ENCODE measurements around the gene PRH1.

PRH1 gene

DNA sequence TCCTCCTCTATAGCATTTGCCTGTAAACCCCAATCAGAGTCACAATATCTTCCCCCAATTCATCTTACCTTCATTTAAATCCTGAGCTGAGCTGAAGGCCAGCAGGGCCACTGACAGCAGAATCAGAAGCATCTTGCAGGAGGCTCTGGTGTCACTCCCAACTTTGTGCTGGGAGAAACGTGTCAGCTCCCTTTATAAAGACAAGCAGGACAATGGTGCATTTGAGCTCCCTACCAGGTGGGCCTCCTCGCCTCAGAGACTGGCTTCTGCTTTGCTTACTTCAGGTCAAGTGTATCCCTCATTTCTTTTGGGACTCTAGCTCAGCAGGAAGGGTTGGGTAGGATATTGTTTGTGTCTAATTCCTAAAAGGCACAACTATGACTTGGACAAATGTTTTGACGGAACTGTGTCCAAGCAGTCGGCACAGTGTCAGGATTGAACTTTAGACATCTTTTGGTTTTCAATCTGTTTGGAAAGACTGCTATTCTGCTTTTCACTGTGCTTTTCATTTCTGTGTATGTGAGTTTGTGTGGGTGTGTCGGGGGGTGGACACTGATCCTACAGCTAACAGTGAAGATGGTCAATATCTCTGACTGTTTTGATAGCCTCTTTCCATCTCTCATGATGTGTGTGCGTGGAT lies at the start of gene PRH1:
Gene PRH1, minus strand, starts transcription at position 170 of the 640 bp plus-strand sequence. Its CDS starts 38 bp downstream, at position 132.
- DNase-seq, result no peak

DNA sequence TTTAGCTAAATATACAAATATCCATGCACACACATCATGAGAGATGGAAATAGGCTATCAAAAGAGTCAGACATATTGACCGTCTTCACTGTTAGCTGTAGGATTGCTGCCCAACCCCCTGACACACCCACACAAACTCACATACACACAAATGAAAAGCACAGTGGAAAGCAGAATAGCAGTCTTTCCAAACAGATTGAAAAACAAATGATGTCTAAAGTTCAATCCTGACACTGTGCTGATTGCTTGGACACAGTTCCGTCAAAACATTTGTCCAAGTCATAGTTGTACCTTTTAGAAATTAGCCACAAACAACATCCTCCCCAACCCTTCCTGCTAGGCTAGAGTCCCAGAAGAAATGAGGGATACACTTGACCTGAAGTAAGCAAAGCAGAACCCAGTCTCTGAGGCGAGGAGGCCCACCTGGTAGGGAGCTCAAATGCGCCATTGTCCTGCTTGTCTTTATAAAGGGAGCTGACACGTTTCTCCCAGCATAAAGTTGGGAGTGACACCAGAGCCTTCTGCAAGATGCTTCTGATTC lies 44.8 kb upstream of the PRH1 start, which contains the start of gene PRH2:
Gene PRH2, plus strand, starts transcription at position 491 of the 541 bp plus-strand sequence. Its CDS starts 38 bp downstream, at position 529.
- DNase-seq, result no peak

DNA sequence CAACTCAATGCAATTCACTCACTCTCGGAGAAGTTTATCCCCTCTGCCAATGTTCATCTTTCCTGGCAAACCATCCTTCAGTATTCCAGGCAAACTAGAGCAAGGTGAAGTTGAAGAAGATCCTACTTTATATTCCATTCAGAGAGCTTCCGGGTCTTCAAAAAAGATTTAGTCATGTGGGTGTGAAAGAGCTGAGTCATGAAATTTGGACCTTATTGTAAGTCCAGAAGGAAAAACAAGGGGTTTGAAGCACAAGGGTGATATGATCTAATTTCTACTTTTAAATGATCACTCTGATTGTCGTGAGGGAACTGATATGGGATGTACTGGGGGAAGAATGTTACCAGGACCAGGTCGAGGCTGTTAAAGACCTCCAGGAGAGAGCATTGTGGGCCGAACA lies 42.2 kb upstream of the PRH1 start:
- no peak for DNase-seq

DNA sequence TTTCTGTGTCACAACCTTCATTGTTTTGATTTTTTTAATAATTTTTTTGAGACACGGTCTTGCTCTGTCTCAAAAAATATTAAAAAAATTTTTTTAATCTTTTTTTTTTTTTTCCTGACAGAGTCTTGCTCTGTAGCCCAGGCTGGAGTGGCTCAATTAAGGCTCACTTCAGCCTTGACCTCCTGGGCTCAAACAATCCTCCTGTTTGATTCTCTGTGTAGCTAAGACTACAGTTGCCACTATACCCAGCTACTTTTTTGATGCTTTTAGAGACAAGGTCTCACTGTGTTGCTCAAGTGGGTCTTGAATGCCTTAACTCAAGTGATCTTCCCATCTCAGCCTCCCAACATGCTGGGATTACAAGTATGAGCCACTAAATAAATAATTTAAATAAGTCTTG lies 35.8 kb upstream of the PRH1 start:
- no peak for DNase-seq

DNA sequence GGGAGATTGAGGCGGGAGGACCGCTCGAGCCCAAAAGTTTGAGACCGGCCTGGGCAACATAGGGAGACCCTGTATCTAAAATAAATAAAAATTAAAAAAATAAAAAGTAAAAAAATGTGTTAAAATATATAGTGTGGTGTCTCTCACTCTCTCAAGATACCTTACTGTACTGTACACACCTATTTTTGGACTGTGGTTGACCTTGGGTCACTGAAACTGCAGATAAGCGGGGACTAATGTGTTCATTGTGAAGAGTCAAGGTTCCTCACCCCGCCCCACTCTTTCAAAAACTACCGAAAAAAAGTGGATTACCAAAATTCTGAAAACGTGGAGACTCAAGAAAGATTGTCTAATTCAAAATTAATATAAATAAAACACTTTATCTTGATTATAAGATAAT lies 26.3 kb upstream of the PRH1 start:
- no peak for DNase-seq

DNA sequence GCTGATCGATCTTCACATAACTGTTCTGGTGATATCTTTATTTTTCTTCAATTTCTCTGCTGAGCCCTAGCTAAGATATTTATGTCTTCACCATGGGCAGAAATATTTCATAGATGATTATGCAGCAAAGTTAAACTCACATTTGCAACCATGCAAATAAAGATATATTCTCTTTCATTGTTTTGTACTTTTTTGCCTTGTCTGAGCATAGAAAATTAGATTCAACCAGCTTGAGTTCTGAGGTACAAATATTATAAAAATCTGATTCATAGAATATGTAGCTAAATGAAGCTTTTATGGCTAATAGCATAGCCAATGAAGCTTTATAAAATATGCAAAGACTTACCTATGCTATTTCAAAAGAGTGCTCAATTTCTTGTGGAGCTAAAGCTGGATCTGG lies 25.4 kb upstream of the PRH1 start, which contains the start of gene TAS2R13:
Gene TAS2R13, minus strand, starts transcription at position 101 of the 400 bp plus-strand sequence. CDS start 264 bp downstream, outside the sequence.
- DNase-seq, result no peak

DNA sequence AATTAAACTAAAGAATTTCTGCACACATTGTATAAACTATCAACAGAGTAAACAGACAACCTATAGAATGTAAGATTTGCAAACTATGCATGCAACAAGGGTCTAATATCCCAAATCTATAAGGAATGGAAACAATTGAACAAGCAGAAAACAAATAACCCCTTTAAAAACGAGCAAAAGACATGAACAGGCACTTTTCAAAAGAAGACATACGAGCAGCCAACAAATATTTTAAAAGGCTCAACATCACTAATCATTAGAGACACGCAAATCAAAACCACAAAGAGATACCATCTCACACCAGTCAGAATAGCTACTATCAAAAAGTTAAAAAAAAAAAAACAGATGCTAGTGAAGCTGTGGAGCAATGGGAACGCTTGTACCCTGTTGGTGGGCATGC lies 20.6 kb upstream of the PRH1 start:
- no peak for DNase-seq

DNA sequence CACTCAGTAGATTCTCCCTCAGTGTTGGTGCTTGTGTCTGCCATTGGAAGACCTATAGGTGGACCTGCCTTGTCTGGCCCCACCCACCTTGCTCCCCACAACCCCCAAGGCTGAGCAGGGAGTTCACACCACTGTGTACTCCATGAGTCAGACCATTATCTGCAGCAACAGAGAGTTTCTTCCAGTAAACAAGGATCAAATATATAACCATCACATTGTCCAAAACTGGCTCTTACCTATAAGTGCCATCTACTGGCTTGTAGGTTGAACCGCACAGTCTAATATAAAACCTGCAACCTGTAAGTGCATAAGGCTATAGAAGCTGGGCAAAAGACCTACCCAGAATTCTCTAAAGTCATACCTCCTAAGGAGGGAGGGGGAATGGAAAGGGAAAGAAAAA lies 17.4 kb upstream of the PRH1 start:
- DNase-seq, result no peak

DNA sequence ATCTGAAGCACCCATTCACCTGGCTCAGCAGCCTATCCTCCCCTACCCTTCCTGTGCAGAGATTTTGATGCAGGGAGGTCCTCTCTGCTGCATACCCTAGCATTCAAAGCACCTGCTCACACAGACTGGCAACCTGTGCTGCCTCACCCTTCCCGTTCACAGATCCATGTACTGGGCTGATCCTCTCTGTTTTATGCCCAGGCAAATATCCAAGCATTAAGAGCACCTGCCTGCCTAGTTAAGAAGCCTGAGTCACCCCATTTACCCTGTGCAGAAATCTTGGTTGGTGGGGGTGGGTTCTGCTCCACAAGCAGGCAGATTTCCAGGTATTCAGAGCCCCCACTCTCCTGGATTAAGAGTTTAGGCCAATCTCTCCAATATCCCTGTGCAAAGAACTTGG lies 16.9 kb upstream of the PRH1 start:
- DNase-seq, result no peak

DNA sequence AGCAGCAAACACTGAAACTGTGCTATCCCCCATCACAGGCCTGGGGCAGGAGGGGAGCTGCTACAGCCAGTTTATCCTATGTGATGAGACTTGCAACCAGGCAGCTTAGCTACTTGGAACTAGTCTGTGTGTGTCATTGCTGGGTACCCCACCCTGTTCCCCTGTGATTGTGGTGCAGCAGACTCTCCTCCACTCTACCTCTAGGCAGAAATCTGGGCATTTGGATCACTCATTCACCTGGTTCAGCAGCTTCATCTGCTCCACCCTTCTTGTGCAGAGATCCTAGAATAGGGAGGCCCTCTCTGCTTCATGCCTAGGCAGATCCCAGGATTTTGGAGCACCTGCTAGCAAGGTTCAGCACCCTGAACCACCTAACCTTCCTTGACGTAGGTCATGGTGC lies 16.5 kb upstream of the PRH1 start:
- DNase-seq, result no peak

DNA sequence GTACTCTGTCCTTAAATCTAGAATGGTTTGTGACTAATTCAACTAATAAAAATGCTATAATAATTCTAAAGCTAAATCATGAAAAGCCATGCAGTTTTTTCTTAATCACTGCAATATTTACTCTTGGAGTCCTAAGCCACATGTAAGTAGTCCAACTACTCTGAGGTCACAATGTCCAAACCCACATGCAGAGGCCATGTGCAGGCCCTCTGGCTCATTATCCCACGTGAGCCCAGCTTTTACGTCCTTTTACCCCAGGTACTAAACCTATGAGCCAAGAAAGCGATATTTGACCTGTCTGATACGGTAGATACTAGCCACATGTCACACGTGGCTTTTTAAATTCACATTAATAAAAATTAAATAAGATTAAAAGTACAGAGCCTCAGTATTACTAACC lies 12.8 kb upstream of the PRH1 start:
- DNase-seq, result no peak

DNA sequence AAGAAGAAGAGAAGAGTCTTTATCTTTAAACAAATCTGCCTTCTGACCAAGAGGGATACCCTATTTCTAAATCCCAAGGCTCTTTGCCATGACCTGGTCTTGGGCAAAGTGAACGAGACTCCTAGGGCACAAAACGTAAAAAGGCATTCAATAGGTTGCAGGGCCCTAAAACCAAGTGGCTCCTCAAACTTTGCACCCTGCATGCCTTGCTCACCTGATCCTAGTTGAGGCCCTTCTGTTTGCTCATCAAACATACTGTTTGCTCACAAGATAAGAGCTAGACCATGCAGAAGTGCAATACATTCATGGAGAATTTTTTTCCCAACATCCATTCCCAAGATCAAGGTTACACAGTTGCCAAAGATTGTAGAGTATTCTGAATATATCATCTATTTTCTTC lies 7.9 kb upstream of the PRH1 start:
- no peak for DNase-seq

DNA sequence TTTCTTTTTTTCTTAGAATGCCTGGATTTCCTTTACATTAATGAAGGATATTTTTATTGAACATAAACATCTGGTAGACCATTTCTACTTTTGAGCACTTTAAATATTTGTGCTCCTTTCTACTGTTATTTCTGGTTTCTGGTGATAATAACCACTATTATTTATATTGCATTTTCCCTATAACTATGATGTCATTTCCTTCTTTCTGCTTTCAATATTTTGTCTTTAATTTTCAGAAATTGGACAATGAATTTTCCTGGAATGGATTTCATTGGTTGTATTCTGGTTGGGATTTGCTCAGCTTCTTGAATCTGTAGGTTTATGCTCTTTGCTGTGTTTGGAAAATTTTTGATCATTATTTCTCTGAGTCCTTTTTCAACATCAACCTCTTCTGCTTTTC lies 5.2 kb upstream of the PRH1 start:
- no peak for DNase-seq

DNA sequence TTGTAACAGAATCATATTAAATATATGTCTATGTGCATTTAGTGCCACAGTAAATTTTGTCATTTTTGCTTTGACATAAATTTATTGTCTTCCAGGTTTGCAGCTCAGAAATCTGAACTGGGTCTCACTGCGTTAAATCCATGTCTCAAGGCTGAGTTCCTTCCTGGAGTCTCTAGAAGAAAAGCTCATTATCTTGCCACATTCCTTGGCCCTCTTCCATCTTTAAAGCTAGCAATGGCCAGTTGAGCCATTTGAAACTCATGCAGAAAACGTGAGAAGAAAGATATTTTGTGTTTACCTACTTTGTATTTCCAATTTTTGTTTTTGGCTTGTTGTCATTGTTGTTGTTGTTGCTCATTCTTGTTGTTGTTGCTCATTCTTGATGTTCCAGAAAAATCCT lies 10.7 kb downstream of the PRH1 start:
- no peak for DNase-seq

DNA sequence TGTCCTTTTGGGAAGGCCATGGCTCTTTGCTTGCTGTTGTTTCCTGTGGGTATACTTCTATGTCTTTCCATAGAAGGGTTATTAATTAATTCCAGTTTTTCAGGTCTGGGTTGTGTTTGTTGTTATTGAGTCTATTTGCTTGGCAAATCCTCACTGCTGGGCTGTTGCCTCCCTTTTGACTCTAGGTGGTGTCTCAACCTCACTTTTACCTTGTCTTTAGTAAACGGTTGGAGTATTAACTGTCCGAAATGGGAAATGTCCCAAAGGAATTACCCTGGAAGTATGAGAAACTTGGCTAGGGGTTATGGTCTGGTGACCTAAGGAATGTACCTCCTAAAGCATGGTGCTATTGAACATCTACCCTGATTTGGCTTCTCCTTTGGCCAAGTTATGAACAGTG lies 16.7 kb downstream of the PRH1 start:
- no peak for DNase-seq

DNA sequence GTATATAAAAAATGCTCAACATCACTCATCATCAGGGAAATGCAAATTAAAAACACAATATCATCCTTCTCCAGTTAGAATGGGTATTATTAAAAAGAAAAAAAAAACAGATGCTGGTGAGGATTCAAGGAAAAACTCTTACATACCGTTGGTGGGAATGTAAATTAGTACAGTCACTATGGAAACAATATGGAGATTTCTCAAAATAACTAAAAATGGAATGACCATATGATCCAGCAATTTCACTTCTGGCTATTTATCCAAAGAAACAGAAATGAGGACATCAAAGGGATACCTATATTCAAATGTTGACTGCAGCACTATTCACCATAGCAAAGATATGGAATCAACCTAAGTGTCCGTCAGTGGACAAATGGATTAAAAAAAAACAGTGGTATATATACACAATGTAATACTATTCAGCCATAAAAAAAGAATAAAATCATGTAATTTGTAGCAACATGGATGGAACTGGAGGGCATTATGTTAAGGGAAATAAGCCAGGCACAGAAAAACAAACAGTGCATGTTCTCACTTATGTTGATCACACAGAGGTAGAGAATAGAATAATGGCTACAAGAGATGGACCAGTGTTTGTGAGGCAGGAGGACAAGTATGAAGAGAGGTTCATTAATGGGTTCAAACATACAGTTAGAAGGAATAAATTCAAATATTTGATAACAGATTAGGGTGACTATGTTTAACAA lies 20.4 kb downstream of the PRH1 start:
- no peak for DNase-seq

DNA sequence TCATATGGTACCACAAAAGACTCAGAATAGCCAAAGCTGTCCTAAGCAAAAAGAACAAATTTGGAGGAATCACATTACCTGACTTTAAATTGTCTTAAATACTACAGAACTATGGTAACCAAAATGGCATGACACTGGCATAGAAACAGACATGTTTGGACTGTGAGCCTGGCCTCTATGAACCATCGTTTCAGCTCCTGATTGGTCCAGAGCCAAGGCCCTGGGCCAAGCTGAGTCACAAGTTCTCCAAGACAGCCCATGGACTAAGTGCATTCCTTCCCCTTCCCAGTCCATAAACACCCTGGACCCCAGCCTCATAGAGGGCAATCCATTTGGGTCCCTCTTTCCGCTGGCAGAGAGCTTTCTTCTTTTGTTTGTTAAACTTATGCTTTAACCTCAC lies 22.7 kb downstream of the PRH1 start:
- no peak for DNase-seq

DNA sequence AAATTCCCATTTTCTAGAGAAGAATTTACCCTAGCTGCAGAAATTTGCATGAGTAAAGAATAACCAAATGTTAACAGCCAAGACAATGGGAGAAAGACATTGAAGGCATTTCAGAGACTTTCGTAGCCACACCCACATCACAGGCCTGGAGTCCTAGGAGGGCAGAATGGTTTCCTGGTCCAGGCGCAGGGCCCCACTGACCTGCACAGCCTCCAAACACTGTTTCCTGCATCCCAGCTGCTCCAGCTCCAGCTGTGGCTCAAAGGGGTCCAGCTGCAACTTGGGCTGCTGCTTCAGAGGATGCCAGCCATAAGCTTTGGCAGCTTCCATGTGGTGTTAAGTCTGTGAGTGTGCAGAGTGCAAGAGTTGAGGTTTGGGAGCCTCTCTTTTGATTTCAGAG lies 28.2 kb downstream of the PRH1 start:
- DNase-seq, result no peak

DNA sequence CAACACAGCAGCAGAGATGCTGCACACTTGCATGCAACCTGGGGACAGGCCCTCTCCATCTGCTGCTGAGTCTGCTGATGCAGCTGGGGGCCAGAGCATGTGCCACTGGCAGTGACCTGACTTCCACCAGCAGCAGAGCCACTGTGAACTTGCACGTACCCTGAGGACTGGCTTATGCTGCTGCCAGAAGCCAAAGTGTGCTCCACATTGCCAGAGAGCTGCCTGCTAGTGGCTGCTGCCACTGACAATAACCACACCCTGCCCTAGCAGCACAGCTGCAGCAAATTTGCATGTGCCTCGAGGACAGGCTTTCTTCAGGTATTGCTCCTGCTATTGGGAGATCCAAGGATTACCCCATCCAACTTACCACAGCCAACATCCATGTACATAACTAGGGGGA lies 30.3 kb downstream of the PRH1 start:
- DNase-seq, result no peak

DNA sequence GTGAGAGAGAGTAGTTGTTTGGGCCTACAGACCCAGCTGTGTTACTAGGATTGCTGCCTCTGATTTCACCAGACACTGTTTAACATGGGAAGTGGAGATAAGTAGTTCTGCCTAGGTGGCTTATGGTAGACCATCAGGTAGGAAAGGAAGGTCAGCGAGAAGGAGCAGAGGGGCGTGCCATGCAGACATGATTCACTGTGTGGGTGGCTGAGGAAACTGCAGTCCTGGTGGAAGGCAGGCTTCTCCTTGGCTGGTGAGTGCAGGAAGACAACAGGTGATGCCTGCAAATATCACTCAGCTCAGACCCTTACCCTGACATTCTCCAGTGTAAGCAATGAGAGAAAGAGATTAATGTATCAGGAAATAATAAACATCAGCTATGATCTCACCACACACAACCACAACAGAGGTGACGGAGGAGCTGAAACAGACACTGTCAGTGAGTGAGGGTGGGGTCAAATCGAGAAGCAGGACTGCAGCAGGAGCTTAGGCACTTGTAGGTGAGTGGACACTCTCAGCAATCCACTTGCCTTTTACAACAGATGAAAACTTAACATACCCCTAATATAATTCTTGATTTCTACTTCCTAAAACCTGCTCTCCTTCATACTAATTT lies 32.7 kb downstream of the PRH1 start:
- DNase-seq, result no peak

DNA sequence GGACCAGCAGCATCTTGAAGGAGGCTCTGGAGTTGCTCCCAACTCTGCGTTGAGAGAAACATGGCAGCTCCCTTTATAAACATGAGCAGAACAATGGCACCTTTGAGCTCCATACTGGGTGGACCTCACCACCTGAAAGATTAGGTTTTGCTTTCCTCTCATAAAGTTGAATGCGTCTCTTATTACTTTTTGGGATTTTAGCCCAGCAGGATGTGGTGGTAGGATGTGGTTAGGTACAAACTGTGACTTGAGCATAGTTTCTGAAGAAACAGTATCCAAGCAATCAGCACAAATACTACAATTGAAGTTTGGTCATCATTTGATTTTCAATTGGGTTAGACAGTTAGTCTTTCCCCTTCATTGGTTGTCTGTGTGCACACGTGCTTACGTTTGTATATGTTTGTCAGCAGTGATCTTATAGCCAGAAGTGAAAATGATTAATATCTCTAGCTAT lies 34.6 kb downstream of the PRH1 start, which contains the start of gene PRR4:
Gene PRR4, minus strand, starts transcription at position 51 of the 454 bp plus-strand sequence. Its CDS starts 38 bp downstream, at position 13.
- no peak for DNase-seq

DNA sequence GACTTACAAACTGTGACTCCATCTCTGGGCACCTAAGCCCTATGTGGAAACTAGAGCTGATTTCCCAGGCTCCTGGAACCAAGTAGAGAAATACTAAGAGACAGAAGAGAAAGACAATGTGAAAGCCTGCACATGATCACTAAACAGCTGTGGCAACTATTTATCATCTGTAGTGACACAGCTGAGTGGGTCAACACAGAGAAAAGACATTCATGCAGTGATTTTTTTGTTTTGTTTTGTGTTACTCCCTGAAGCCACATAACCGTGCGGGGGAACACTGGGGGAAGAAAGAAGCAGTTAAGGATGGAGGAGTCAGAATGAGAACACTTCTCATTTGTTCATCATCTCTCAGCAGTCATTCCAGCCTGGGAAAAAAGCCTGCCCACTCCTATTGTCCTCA lies 36.3 kb downstream of the PRH1 start:
- no peak for DNase-seq

DNA sequence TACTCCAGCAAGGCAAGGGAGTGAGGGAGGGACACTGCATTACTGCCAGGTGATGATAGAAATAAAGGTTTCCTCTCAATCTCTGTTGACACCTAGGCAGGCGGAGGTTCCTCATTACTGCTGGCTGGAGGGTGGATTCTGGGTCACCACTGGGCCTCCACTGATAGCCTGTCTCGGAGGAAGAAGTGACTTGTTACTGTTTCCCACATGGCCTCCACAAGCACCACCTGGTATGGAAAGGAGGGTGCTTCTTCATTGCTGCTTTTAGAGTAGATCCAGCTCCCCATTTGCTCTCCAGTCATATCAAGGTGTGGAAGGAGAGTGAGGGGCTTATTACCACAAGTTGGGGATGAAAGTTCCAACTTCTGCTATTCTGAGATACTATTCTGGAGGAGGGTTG lies 41.2 kb downstream of the PRH1 start:
- DNase-seq, result no peak

DNA sequence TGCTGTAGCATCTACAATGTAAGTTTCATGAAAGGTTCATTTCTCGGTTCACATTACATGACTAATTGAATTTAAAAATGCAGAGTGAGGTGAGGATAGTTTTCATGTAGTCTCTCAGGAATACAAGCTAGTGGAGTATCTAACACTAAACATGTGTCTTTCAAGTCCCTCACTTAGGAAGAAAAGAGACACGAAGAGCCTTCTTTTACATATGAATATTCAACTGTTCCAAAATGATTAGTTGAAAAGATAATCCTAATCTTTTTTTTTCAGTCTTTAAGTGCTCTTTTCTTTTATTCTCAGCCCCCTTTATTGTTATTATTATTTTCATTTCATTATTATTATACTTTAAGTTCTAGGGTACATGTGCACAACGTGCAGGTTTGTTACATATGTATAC lies 45.6 kb downstream of the PRH1 start:
- DNase-seq, result no peak
